Colonic mucosa (tissue), 4 donors: ENCODE results near the gene GDE1. TPM values are rescaled to one million over a fixed set of nuclear protein-coding genes. Genes with fewer than 3 reads are reported as not detected.

ENCODE experiments used
- DNase-seq: peaks from one replicate; pipeline ENCODE4 v3.0.0-alpha.2; 2020
- H3K27ac ChIP-seq: fragments of 200-600 bp; one replicate; pipeline ENCODE4 v1.8.0; 2021
- H3K27me3 ChIP-seq: fragments of 200-600 bp; one replicate; pipeline ENCODE4 v1.8.0; 2021
- H3K36me3 ChIP-seq: fragments of 200-600 bp; one replicate; pipeline ENCODE4 v1.8.0; 2021
- H3K4me1 ChIP-seq: fragments of 200-600 bp; one replicate; pipeline ENCODE4 v1.8.0; 2021; ENCODE audit warnings: mild to moderate bottlenecking
- H3K4me3 ChIP-seq: fragments of 200-600 bp; one replicate; pipeline ENCODE4 v1.8.0; 2021
- H3K9ac ChIP-seq, 2 donors: one replicate each; pipeline ENCODE4 v1.7.0; 2013; ENCODE audit warnings: control low read depth in 2 of 2, low read depth in 2 of 2, low read length in 2 of 2
- H3K9me3 ChIP-seq: fragments of 200-600 bp; one replicate; pipeline ENCODE4 v1.8.0; 2021
- CTCF ChIP-seq: fragments of 200-600 bp; IDR thresholded peaks from one replicate; pipeline ENCODE4 v1.8.0; 2022; ENCODE audit warnings: antibody characterized with exemption, mild to moderate bottlenecking
- intact Hi-C: fragments of 100-400 bp; cut with DNase I; formaldehyde crosslinking; loops from one replicate; pipeline ENCODE4 v1.14.1; 2022
- total RNA-seq, 2 donors: library from RNA; stranded (reverse); fragmentation: NEBNext Ultra II Directional in 1 of 2; extraction: Animal tissue kit (Norgen Biotek cat#: 25700) in 1 of 2; gene quantifications; one replicate each; pipeline ENCODE4 v1.2.1, GENCODE V29; 2021
- donor health status: healthy.
- donor health status: DM: no; HTN: no; CAD: no.
- donor health status: DM: no; HTN: no; CAD: no.

The GDE1 gene
- total RNA-seq, 2 donors from 2014 or later: 81.6 to 128 TPM

GRCh38 chr16:19522760-19523159, 862 bp upstream of the GDE1 start:
- Histone ChIP-seq H3K9ac (no peak overlapping the region), H3K27me3 (no peaks in the 10 kb centered on the region), H3K4me1 (no peaks in the 10 kb centered on the region), H3K27ac (no peak overlapping the region), H3K9me3 (no peaks in the 10 kb centered on the region), H3K4me3 (no peak overlapping the region), H3K36me3 (no peaks in the 10 kb centered on the region)
- TF ChIP-seq CTCF: no peak
- intact Hi-C loops: no loop called here
- DNase-seq: no peak

GRCh38 chr16:19522397-19522732, 467 bp upstream of the GDE1 start:
- no peak for TF ChIP-seq CTCF
- intact Hi-C loops: no loop called here
- H3K27ac ChIP-seq: peak overlapping the region; percentile 91
- no peaks in the 10 kb centered on the region for H3K4me1 ChIP-seq
- H3K36me3 ChIP-seq: no peaks in the 10 kb centered on the region
- no peak for DNase-seq
- no peaks in the 10 kb centered on the region for H3K27me3 ChIP-seq
- no peak overlapping the region for H3K4me3 ChIP-seq
- H3K9me3 ChIP-seq: no peaks in the 10 kb centered on the region
- H3K9ac ChIP-seq: peak overlapping the region in 1 of 2 donors; percentile 95

GRCh38 chr16:19520861-19521331, 1.0 kb downstream of the GDE1 start:
- H3K27me3 ChIP-seq: no peaks in the 10 kb centered on the region
- no peak for TF ChIP-seq CTCF
- no peaks in the 10 kb centered on the region for H3K9me3 ChIP-seq
- peak overlapping the region; percentile 95 to 97 for H3K9ac ChIP-seq
- no peaks in the 10 kb centered on the region for H3K36me3 ChIP-seq
- no peaks in the 10 kb centered on the region for H3K4me1 ChIP-seq
- peak; percentile 66 for DNase-seq
- H3K27ac ChIP-seq: peak overlapping the region; percentile 91
- intact Hi-C loops: no loop called here
- H3K4me3 ChIP-seq: peak overlapping the region; percentile 64

GRCh38 chr16:19518388-19518787, 3.5 kb downstream of the GDE1 start:
- TF ChIP-seq CTCF: no peak
- H3K27ac ChIP-seq: no peak overlapping the region
- H3K4me1 ChIP-seq: peaks cover 6% of the 10 kb centered on the region
- H3K27me3 ChIP-seq: no peaks in the 10 kb centered on the region
- no peak for DNase-seq
- intact Hi-C loops: no loop called here
- no peaks in the 10 kb centered on the region for H3K36me3 ChIP-seq
- H3K9ac ChIP-seq: no peak overlapping the region
- H3K4me3 ChIP-seq: no peak overlapping the region
- H3K9me3 ChIP-seq: no peaks in the 10 kb centered on the region

GRCh38 chr16:19517424-19518089, 4.3 kb downstream of the GDE1 start:
- intact Hi-C loops: no loop called here
- no peak for TF ChIP-seq CTCF
- H3K4me3 ChIP-seq: no peak overlapping the region
- H3K27me3 ChIP-seq: no peaks in the 10 kb centered on the region
- no peaks in the 10 kb centered on the region for H3K36me3 ChIP-seq
- no peak overlapping the region for H3K9ac ChIP-seq
- no peaks in the 10 kb centered on the region for H3K9me3 ChIP-seq
- peak overlapping the region; percentile 67 for H3K27ac ChIP-seq
- peaks cover 6% of the 10 kb centered on the region for H3K4me1 ChIP-seq
- no peak for DNase-seq
